HepG2 (cell line): ENCODE results near the gene ZNF345. TPM values are rescaled to one million over a fixed set of nuclear protein-coding genes. Genes with fewer than 3 reads are reported as not detected.

Experiments
- CCAR2 ChIP-seq: fragments of 200-400 bp; formaldehyde crosslinking; optimal IDR thresholded peaks from 2 replicates; pipeline ENCODE3; 2018; ENCODE audit warnings: low read depth, mild to moderate bottlenecking, low read length, moderate library complexity
- ELF3 ChIP-seq: IDR thresholded peaks from 2 replicates; pipeline ENCODE4 v1.6.1; 2016; ENCODE audit warnings: missing genetic modification reagents, missing compliant biosample characterization
- HMGXB3 ChIP-seq: sonication (generic); formaldehyde crosslinking; IDR thresholded peaks from 2 replicates; pipeline ENCODE4 v1.4.0; 2020; ENCODE audit warnings: missing genetic modification reagents, borderline replicate concordance
- KLF16 ChIP-seq, 2 experiments: sonication (generic) in 1 of 2; formaldehyde crosslinking in 1 of 2; IDR thresholded peaks; 2 replicates each; pipeline versions ENCODE4 v1.6.1 to v1.8.0; 2016 to 2023; ENCODE audit warnings: missing genetic modification reagents in 2 of 2, missing compliant biosample characterization in 1 of 2
- PRDM4 ChIP-seq: sonication (generic); formaldehyde crosslinking; IDR thresholded peaks from 2 replicates; pipeline ENCODE4 v1.9.0; 2021; ENCODE audit warnings: missing genetic modification reagents, borderline replicate concordance
- RFX1 ChIP-seq: fragments of 450-650 bp; IDR thresholded peaks from 2 replicates; pipeline ENCODE4 v1.6.1; 2017
- ZFP1 ChIP-seq: IDR thresholded peaks from 2 replicates; pipeline ENCODE4 v1.6.1; 2016
- ZNF225 ChIP-seq: sonication (generic); formaldehyde crosslinking; IDR thresholded peaks from 2 replicates; pipeline ENCODE4 v1.4.0; 2020; ENCODE audit warnings: mild to moderate bottlenecking, missing genetic modification reagents
- ZNF318 ChIP-seq: sonication (generic); formaldehyde crosslinking; IDR thresholded peaks from 2 replicates; pipeline ENCODE4 v1.4.0; 2020; ENCODE audit warnings: mild to moderate bottlenecking, missing genetic modification reagents
- ZNF703 ChIP-seq: sonication (generic); formaldehyde crosslinking; IDR thresholded peaks from 2 replicates; pipeline ENCODE4 v1.5.1; 2020; ENCODE audit warnings: missing genetic modification reagents, mild to moderate bottlenecking, moderate library complexity, borderline replicate concordance
- ZSCAN5A ChIP-seq: sonication (generic); formaldehyde crosslinking; IDR thresholded peaks from 2 replicates; pipeline ENCODE4 v1.8.0; 2022; ENCODE audit warnings: mild to moderate bottlenecking, missing genetic modification reagents, borderline replicate concordance
- polyA plus RNA-seq, 8 experiments: library from polyadenylated mRNA; depleted of rRNA in 3 of 8; stranded (reverse) in 7 of 8; unstranded in 1 of 8; fragments of >200 nt; fragmentation: Illumina TruSeq in 4 of 8; extraction: Trizol in 4 of 8; gene quantifications; 2 replicates each; pipeline versions ENCODE4 v1.2.1 to v1.2.3, GENCODE V29; 2011 to 2016; ENCODE audit warnings: low read depth in 4 of 8, missing spikeins in 1 of 8, mixed read lengths in 1 of 8; ENCODE audit not compliant: insufficient read depth in 1 of 8
- total RNA-seq, 5 experiments: library from RNA; depleted of rRNA; stranded (reverse); fragments of >200 nt; fragmentation: Illumina TruSeq; extraction: Trizol; gene quantifications; 2 replicates each; pipeline ENCODE4 v1.2.3, GENCODE V29; 2016; ENCODE audit warnings: low read depth in 1 of 5

ZNF345 gene
- total and polyA plus RNA-seq, 2 of the 13 experiments (the other 11 are each of a cell fraction or from before 2014, with no cell fraction given) = 2.6 to 2.9 TPM

GRCh38 chr19:36849701-36850558 lies 746 bp upstream of the ZNF345 start (continued):
- TF ChIP-seq ZNF318 (CRISPR knock-in tag) = no peak
- TF ChIP-seq CCAR2 = no peak
- TF ChIP-seq KLF16 (CRISPR knock-in tag; IDR thresholded peaks at IDR 0.05) = no peak; a peak in 1 of 4 replicates
- no peak for TF ChIP-seq PRDM4
- TF ChIP-seq HMGXB3 (CRISPR knock-in tag) = no peak; the same call in none of the 2 replicates
- no peak for TF ChIP-seq ZFP1 (CRISPR knock-in tag)
- TF ChIP-seq ZNF703 (CRISPR knock-in tag) = no peak
- TF ChIP-seq ELF3 (CRISPR knock-in tag) = no peak
- TF ChIP-seq ZSCAN5A (CRISPR knock-in tag) = no peak
- TF ChIP-seq ZNF225 = peak; percentile 85; the same call in 1 of the 2 replicates
- TF ChIP-seq RFX1 = no peak
